NOMO-1 (cell line): ENCODE data around the gene PBX1.

Source experiments
- DNase-seq, 2 experiments: peaks; one replicate each; lab custom pipeline; 2025; ENCODE audit not compliant: unreplicated experiment in 2 of 2; lab: John Stamatoyannopoulos, UW

Gene PBX1

GRCh38 chr1:164771619-164772361 is 212.8 kb downstream of the PBX1 start:
- no peak for DNase-seq

- no peak for DNase-seq
Measured at GRCh38 chr1:164772635-164773034, 213.7 kb downstream of the PBX1 start.

DNA sequence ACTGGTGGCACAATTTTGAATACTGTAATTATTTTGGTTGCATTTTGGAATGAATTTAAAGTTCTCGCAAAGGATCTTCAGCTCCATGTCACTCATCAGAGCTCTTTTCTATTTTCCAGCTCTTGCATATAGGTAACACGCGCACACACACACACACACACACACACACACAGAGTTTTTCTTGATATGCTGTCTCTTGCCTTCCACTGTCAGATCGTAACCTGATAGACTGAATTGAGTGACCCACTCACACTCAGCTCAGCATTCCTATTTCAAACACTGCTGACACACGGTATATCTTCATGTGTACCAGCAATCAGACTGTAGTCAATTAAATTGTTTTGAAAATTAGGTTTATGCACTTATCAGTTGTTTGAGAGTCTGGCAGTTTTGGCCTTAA is 214.1 kb downstream of the PBX1 start:
- no peak for DNase-seq

DNA sequence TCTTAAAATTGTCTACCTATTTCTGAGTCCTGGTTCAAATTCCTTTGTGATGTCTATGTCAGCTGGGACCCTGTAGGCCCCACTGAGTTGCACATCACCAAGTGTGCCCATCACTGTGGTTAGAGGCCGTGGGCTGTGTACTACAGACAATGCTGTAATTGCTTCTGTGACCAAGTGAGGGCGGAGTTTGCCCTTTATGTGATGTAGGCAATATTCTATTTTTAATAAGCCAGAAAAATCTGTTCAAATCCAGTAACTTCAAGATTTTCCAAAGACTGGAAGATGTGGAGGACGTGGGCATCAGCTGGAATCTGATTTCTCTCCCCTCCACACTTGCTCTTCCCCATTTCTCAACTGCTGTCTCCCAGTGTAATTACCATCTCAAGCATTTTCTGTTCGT is 215.4 kb downstream of the PBX1 start:
- DNase-seq, result no peak

GRCh38 chr1:164774819-164775654 is 216.1 kb downstream of the PBX1 start:
- DNase-seq, result no peak

GRCh38 chr1:164777518-164777917 is 218.5 kb downstream of the PBX1 start:
- DNase-seq, result no peak

DNA sequence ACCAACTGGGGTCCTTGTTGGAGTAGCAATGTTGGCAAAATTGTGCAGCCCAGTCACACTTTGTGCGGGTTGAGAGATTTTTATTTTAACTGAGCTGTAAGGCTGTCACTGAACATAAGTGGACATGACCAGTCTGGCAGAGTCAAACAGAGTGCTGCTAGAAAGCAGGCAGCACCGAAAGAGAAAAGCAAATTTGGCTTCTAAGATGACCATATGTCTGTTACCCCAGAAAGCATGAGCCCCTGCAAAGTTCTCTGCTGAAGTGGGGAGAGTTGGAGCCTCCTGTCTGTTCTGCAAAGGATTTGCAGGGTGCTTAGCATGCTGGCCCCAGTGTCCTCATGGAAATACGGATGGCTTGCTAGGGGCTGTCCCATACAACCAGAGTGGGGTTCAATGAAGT is 220.4 kb downstream of the PBX1 start:
- DNase-seq, result no peak

DNA sequence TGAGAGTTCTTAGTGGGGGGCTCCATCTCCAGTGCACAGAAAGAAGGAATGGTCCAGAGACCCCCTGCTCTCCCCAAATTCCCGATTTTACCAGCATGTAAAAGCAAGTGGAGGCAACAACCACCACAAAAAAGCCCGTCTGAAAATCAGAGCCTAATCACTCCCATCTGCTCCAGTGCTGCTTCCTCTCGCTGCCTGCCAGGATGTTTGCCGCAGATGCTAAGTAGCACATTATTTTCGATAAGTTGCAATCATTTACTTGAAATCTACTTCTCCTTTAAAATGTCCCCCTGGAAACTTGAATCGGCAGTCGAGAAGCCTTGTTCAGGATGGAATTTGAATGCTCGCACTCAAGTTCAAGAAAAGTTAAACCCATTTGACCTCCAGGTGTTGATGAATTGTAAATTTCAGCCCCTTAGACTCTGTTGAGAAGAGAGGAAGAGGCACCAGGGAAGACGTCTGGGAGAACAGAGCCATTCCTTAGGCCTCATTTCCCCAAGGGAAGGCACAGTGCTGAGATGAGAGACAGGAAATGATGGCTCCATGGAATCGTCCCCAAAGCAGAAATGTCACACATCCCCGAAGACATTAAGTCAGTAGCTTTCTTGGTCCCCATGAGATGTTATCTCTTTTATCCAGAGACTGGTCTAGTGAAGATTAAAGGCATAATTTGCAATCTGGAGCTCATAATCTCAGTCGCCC is 221.3 kb downstream of the PBX1 start:
- DNase-seq, result no peak

DNA sequence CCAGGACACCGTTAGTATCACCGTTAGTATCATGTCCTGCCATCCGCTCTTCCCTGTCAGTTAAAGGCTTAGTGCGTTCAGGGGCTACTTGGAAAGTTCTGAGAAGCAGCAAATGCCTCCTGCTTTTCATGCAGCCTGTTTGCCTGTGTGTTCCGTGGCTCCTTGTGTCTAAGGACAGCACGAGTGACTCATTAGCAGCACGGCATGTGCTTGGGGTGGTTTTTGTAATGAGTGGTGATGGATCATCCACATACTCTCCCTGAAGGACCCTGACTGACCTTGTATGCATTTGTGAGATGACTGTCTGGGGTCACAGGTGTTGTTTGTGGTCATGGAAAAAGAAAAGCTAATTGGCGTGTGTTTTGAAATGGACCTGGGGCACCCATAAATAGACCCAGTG is 221.9 kb downstream of the PBX1 start:
- no peak for DNase-seq

- no peak for DNase-seq
Measured at GRCh38 chr1:164781972-164782371, 223.0 kb downstream of the PBX1 start.

- no peak for DNase-seq
Measured at GRCh38 chr1:164783778-164784555, 225.0 kb downstream of the PBX1 start.

GRCh38 chr1:164784960-164785359 is 226.0 kb downstream of the PBX1 start:
- no peak for DNase-seq

GRCh38 chr1:164785841-164786534 is 227.0 kb downstream of the PBX1 start:
- DNase-seq, result no peak

DNA sequence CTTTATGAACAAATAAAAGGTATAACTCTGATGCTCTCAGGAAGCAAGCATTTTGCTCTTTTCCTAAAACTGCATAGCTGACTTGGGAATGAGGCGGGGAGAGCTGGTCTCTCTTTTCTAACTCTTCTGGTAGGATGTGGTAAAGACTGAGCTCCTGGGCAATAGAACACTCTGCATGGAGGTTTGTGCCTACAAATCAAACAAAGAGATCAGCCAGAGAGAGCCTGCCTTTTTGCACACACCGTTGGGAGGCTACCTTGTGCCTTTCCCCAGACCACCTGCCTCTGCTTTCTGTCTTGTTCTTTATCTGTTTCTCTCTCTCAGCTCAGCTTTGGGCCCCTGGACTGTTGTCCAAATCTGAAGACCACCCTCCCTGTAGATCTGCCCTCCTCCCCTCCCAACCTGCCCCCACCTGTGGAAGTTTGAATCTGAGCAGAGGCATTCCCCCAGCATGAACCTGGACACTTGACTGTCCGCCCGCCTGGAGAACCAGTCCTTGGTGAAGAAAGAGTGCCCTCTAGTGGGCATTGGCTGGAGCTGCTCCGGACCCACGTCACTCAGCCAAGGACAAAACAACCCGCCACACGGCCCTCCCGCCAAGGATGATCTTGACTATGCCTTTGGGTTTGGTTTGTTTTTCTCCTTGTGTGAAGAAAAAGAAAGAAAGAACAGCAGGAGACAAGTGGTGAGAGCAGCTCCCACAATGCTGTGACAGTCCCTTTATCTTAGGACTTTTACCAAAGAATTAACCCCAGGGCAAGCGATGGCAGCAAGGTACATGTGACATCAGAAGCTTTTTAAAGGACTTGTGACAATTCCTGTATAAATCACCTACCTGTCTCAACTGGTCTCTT is 228.2 kb downstream of the PBX1 start:
- peak in 1 of 2 experiments; percentile 39 for DNase-seq

DNA sequence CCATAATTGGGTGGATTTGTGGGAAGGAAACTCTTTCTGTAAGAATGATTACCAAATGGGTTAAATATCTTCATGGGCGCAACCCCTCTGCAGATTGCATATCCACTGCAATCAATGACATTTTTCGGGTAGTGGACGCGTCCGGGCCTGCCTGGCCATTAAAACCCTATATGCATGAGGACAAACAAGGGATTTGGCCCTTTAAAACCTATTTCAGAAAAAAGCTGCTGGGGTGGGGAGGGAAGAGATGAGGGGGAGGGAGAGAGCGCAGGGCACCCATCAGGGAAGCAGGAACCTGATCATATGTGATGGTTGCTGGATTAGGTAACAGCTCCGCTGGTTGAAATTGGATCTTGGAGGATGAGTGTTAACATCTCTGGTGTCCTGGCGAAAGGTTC is 228.8 kb downstream of the PBX1 start:
- DNase-seq, result no peak

GRCh38 chr1:164790081-164790480 is 231.1 kb downstream of the PBX1 start:
- DNase-seq, result no peak

DNA sequence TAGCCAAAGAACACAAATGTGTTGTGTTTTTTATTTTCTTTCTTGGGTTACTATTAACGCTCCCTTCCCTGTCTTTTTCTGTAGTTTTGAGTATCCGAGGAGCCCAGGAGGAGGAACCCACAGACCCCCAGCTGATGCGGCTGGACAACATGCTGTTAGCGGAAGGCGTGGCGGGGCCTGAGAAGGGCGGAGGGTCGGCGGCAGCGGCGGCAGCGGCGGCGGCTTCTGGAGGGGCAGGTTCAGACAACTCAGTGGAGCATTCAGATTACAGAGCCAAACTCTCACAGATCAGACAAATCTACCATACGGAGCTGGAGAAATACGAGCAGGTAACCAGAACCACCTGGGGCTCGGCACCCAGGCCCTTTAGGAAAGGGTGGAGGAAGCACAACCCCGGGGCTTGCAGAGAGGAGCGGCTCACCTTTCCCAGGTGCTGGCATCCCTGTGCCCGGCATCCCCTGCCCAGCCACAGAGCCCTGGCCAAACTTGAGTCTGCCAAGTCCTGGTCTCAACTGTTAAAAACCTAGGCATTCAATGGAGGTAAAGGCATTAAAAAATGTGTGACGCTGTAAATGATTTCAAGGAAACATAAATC is 233.5 kb downstream of the PBX1 start:
- DNase-seq, result no peak

GRCh38 chr1:164794356-164794755 is 235.4 kb downstream of the PBX1 start:
- peak in 1 of 2 experiments; percentile 29 for DNase-seq

GRCh38 chr1:164796916-164797315 is 237.9 kb downstream of the PBX1 start:
- no peak for DNase-seq
